Transverse colon (tissue), 3 donors: ENCODE measurements around the gene GGTLC1.

Source experiments
- POLR2A ChIP-seq: fragments of 450-650 bp; IDR thresholded peaks from one replicate; pipeline ENCODE4 v1.6.1; 2016; ENCODE audit warnings: antibody characterized with exemption, mild to moderate bottlenecking, moderate library complexity
- TF ChIP-seq, protein P1 (sequence below), 5 experiments: fragments of 200-600 bp in 3 of 5; fragments of 450-650 bp in 2 of 5; sonication (generic) in 3 of 5; IDR thresholded peaks; 1 replicate in 2 of 5; 2 replicates in 3 of 5; pipeline ENCODE4 v1.5.1; 2016 to 2017; ENCODE audit warnings: antibody characterized with exemption in 5 of 5, inconsistent platforms in 3 of 5, mild to moderate bottlenecking in 2 of 5, moderate library complexity in 1 of 5

DNA sequence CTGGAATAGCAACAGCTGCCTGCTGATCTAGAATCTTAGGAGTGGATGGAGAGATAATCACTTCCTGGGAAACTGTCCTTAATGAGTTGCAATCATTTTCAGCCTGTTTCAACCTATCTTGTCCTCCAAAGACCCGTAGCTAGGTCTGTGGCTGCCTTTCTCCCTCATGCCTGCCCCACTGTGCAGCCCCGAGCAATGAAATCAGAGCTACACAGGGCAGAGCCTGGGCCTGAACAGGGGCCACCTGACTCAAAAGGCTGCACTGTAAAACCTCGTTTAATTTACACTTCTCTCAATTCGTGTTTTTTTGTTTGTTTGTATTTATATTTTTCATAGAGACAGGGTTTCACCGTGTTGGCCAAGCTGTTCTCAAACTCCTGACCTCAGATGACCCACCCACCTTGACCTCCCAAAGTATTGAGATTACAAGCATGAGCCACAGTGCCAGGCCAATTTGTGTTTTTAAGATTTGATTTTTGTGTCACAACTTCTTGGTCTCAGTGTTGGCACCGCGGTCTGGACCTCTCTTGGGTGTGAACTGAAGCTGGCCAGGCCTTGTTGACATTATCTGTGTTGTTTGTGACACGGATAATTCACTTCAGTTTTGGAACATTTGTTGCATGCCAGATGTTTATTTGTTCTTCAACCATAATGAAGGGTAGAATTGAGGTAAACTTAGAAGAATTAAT, 21.5 kb downstream of the GGTLC1 start:
- TF ChIP-seq POLR2A, result no peak
- TF ChIP-seq, protein P1, sequence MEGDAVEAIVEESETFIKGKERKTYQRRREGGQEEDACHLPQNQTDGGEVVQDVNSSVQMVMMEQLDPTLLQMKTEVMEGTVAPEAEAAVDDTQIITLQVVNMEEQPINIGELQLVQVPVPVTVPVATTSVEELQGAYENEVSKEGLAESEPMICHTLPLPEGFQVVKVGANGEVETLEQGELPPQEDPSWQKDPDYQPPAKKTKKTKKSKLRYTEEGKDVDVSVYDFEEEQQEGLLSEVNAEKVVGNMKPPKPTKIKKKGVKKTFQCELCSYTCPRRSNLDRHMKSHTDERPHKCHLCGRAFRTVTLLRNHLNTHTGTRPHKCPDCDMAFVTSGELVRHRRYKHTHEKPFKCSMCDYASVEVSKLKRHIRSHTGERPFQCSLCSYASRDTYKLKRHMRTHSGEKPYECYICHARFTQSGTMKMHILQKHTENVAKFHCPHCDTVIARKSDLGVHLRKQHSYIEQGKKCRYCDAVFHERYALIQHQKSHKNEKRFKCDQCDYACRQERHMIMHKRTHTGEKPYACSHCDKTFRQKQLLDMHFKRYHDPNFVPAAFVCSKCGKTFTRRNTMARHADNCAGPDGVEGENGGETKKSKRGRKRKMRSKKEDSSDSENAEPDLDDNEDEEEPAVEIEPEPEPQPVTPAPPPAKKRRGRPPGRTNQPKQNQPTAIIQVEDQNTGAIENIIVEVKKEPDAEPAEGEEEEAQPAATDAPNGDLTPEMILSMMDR (IDR thresholded peaks at IDR 0.05), result no peak
